ENCODE results near the gene MRPS35. TPM values are rescaled to one million over a fixed set of nuclear protein-coding genes. Genes with fewer than 3 reads are reported as not detected.
"Not testable (repeated sequence)": the region's sequence is repeated elsewhere in the genome, so short reads cannot be mapped to it uniquely, and the experiment has no call there.

The MRPS35 gene
- total RNA-seq, 1 experiment from 2014 or later, result 117 TPM

DNA sequence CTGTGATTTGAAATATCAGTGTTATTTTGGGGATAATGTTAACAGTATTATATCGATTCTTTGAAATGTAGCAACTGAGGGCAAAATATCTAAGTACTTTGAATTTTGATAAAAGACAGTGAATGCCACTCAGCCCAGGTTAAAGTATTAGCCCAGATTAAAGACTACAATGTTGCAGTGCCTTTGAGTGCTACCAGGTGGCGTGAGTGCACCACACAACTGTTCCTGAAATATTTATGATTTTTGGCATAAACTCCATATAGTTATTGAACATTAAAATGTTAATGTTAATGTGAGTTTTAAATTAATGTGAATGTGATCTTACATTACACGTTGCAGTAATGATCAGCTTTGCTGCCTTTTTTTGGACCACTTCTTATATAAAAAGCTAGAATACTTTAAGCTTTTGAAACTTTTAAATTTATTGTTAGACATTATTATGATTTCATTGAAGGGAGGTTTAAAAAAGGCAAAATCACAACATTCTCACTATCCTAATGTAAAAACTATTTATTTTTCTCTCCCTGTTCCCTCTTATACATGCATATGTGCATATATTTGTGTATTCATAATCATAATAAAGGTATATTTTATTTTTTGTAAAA, 22.5 kb downstream of the MRPS35 start:
- no peak overlapping the region for H2AFZ ChIP-seq (ENCODE audit: low read length)
- H3K4me3 ChIP-seq (ENCODE audit: low read length), result no peak overlapping the region
- H3K27me3 ChIP-seq (ENCODE audit: low read length), result no peaks in the 10 kb centered on the region
- H3K9me3 ChIP-seq (ENCODE audit: low read length), result no peaks in the 10 kb centered on the region
- intact Hi-C loops (cut with micrococcal nuclease), result loop anchor here (1.0 to 2.0 kb wide), 5 partner anchors 88 to 1139 kb away; no protein-coding TSS in a partner anchor
- no peak for TF ChIP-seq EZH2 (IDR thresholded peaks at IDR 0.05; ENCODE audit: low read length, unreplicated experiment)
- TF ChIP-seq, protein P1, sequence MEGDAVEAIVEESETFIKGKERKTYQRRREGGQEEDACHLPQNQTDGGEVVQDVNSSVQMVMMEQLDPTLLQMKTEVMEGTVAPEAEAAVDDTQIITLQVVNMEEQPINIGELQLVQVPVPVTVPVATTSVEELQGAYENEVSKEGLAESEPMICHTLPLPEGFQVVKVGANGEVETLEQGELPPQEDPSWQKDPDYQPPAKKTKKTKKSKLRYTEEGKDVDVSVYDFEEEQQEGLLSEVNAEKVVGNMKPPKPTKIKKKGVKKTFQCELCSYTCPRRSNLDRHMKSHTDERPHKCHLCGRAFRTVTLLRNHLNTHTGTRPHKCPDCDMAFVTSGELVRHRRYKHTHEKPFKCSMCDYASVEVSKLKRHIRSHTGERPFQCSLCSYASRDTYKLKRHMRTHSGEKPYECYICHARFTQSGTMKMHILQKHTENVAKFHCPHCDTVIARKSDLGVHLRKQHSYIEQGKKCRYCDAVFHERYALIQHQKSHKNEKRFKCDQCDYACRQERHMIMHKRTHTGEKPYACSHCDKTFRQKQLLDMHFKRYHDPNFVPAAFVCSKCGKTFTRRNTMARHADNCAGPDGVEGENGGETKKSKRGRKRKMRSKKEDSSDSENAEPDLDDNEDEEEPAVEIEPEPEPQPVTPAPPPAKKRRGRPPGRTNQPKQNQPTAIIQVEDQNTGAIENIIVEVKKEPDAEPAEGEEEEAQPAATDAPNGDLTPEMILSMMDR (conservative IDR thresholded peaks at IDR 0.05; ENCODE audit: low read depth, low read length), result peak; percentile 98
- no peak for TF ChIP-seq EZH2phosphoT487 (IDR thresholded peaks at IDR 0.05; ENCODE audit: borderline replicate concordance, low read length)
- DNase-seq (peak; percentile 82), ATAC-seq (peak; percentile 47)
- no peaks in the 10 kb centered on the region for H4K20me1 ChIP-seq (ENCODE audit: low read length)
- H3K79me2 ChIP-seq (ENCODE audit: low read length), result peaks cover 10% of the 10 kb centered on the region; the same call in 1 of the 2 replicates
- H3K9me2 ChIP-seq (replicated peaks; ENCODE audit: low read length), result no peaks in the 10 kb centered on the region
- 0 out of 2 replicates have a peak, but pooled peaks cover 4% of the 10 kb centered on the region for H3K4me1 ChIP-seq (ENCODE audit: insufficient read depth, low read length)
- H3K36me3 ChIP-seq (ENCODE audit: low read depth, low read length), result peaks cover 67% of the 10 kb centered on the region
- H3K4me2 ChIP-seq (ENCODE audit: low read length), result no peak overlapping the region
- no peak overlapping the region for H3K27ac ChIP-seq (ENCODE audit: low read length)
- H3F3A ChIP-seq (ENCODE audit: low read length, unreplicated experiment), result peaks cover 7% of the 10 kb centered on the region
- no peak overlapping the region for H3K9ac ChIP-seq (ENCODE audit: low read length)
- no TSS peak for BruUV-seq (replicated peaks)
- ChIA-PET CTCF (interaction anchor here (0.6 to 1.5 kb wide), 10 partner anchors 15 to 1291 kb away, joined by 3 to 25 read pairs (median 4); partner anchors contain the start of genes KLHL42 and MANSC4), POLR2A (ENCODE audit: unreplicated experiment) (interaction anchor here (0.6 kb wide), 1 partner anchor 208 kb away, joined by 19 read pairs; no protein-coding TSS in a partner anchor)

DNA sequence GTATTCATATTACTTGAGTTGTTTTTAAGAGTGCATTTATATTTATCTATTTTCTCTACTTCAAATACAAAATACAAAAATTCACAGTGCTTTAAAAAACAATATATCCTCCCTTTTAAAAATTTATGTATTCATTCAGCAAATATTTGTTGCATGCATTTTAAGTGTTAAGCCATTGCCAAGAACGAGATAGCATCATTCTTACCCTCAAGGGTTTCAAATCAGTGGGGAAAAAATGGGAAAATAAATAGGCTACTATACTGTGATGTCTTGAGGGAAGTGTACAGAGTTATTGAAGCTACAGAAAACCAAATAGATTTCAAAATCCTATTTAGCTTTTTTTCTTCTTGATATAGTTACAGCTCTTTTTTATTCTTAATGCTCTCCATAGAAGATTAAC, 23.2 kb downstream of the MRPS35 start:
- Histone ChIP-seq H3K9me2 (replicated peaks; ENCODE audit: low read length) (no peaks in the 10 kb centered on the region), H2AFZ (ENCODE audit: low read length) (no peak overlapping the region), H3K36me3 (ENCODE audit: low read depth, low read length) (peaks cover 69% of the 10 kb centered on the region), H3F3A (ENCODE audit: low read length, unreplicated experiment) (peaks cover 7% of the 10 kb centered on the region), H3K9me3 (ENCODE audit: low read length) (no peaks in the 10 kb centered on the region), H3K4me2 (ENCODE audit: low read length) (no peak overlapping the region), H3K4me3 (ENCODE audit: low read length) (no peak overlapping the region), H3K27ac (ENCODE audit: low read length) (no peak overlapping the region), H3K9ac (ENCODE audit: low read length) (no peak overlapping the region), H4K20me1 (ENCODE audit: low read length) (no peaks in the 10 kb centered on the region), H3K79me2 (ENCODE audit: low read length) (peaks cover 6% of the 10 kb centered on the region; the same call in 1 of the 2 replicates), H3K27me3 (ENCODE audit: low read length) (no peaks in the 10 kb centered on the region), H3K4me1 (ENCODE audit: insufficient read depth, low read length) (0 out of 2 replicates have a peak, but pooled peaks cover 4% of the 10 kb centered on the region)
- no peak for DNase-seq
- peak; percentile 25; the same call in 1 of the 2 replicates for ATAC-seq
- BruUV-seq (replicated peaks), result no TSS peak
- CTCF ChIA-PET, result interaction anchor here (1.0 to 1.5 kb wide), 2 partner anchors 66 to 88 kb away, joined by 6 to 25 read pairs; no protein-coding TSS in a partner anchor
- intact Hi-C loops (cut with micrococcal nuclease), result loop anchor here (1.0 to 2.0 kb wide), 5 partner anchors 88 to 1139 kb away; no protein-coding TSS in a partner anchor
- TF ChIP-seq, protein P1 (conservative IDR thresholded peaks at IDR 0.05; ENCODE audit: low read depth, low read length), result no peak
- TF ChIP-seq EZH2phosphoT487 (IDR thresholded peaks at IDR 0.05; ENCODE audit: borderline replicate concordance, low read length) (no peak), EZH2 (IDR thresholded peaks at IDR 0.05; ENCODE audit: low read length, unreplicated experiment) (no peak)
- POLR2A ChIA-PET (ENCODE audit: unreplicated experiment), result interaction anchor here (0.6 kb wide), 1 partner anchor 207 kb away, joined by 19 read pairs; no protein-coding TSS in a partner anchor

DNA sequence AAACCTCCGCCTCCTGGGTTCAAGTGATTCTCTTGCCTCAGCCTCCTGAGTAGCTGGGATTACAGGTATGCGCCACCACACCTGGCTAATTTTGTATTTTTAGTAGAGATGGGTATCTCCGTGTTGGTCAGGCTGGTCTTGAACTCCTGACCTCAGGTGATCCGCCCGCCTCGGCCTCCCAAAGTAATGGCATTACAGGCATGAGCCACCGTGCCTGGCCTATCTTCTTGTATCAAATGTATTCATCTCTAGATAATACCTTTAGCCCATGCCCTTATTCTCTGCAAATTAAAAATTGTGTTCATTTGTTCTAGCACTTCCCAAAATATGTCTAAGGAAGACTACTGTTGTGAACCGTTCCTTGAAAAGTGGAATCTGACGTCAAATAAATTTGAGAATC, 23.7 kb downstream of the MRPS35 start:
- H3K27me3 ChIP-seq (ENCODE audit: low read length); H3K9me3 ChIP-seq (ENCODE audit: low read length); H4K20me1 ChIP-seq (ENCODE audit: low read length); H3K4me2 ChIP-seq (ENCODE audit: low read length); H3K9me2 ChIP-seq (replicated peaks; ENCODE audit: low read length); intact Hi-C loops (cut with micrococcal nuclease); BruUV-seq (replicated peaks); H3K4me1 ChIP-seq (ENCODE audit: insufficient read depth, low read length); H3K9ac ChIP-seq (ENCODE audit: low read length); DNase-seq; H3F3A ChIP-seq (ENCODE audit: low read length, unreplicated experiment); ATAC-seq; H2AFZ ChIP-seq (ENCODE audit: low read length); H3K4me3 ChIP-seq (ENCODE audit: low read length); H3K79me2 ChIP-seq (ENCODE audit: low read length); H3K27ac ChIP-seq (ENCODE audit: low read length); POLR2A ChIA-PET (ENCODE audit: unreplicated experiment): not testable (repeated sequence)
- peaks cover 68% of the 10 kb centered on the region for H3K36me3 ChIP-seq (ENCODE audit: low read depth, low read length)
- CTCF ChIA-PET, result interaction anchor here (1.0 kb wide), 1 partner anchor 65 kb away, joined by 6 read pairs; no protein-coding TSS in a partner anchor
